Calu3 (cell line): ENCODE measurements around the gene CLIC3. TPM values are rescaled to one million over a fixed set of nuclear protein-coding genes. Genes with fewer than 3 reads are reported as not detected.
A peak's percentile ranks its signal among the peaks of the same experiment; 100 is the strongest.

Experiments used
- BruUV-seq: library from RNA; stranded (reverse); fragments of 400-500 nt; replicated peaks from 2 replicates; lab custom pipeline; 2021; lab: Mats Ljungman, UMichigan
- CTCF ChIA-PET: fragments of 300-600 bp; sonication (Branson Sonifier 250); formaldehyde crosslinking; loops from one replicate; lab custom pipeline; 2022; ENCODE audit warnings: antibody characterized with exemption; lab: Charles Lee
- DNase-seq: peaks from one replicate; pipeline ENCODE4 v3.0.0; 2022
- H3K27ac Mint-ChIP-seq: one replicate; pipeline ENCODE4 v1.8.0; 2022; ENCODE audit warnings: mixed read lengths; ENCODE audit not compliant: unreplicated experiment
- H3K27me3 Mint-ChIP-seq: one replicate; pipeline ENCODE4 v1.8.0; 2022; ENCODE audit warnings: mixed read lengths; ENCODE audit not compliant: unreplicated experiment
- H3K36me3 Mint-ChIP-seq: one replicate; pipeline ENCODE4 v1.8.0; 2022; ENCODE audit warnings: mild to moderate bottlenecking, moderate library complexity, mixed read lengths; ENCODE audit not compliant: insufficient read depth, unreplicated experiment
- H3K4me1 Mint-ChIP-seq: one replicate; pipeline ENCODE4 v1.8.0; 2022; ENCODE audit warnings: mild to moderate bottlenecking, low read depth, mixed read lengths; ENCODE audit not compliant: unreplicated experiment
- H3K4me3 Mint-ChIP-seq: one replicate; pipeline ENCODE4 v1.8.0; 2022; ENCODE audit warnings: mild to moderate bottlenecking, low read depth, moderate library complexity, mixed read lengths; ENCODE audit not compliant: unreplicated experiment
- H3K9me3 Mint-ChIP-seq: one replicate; pipeline ENCODE4 v1.8.0; 2022; ENCODE audit warnings: low read depth, mixed read lengths; ENCODE audit not compliant: unreplicated experiment
- intact Hi-C: fragments of 100-400 bp; cut with micrococcal nuclease; formaldehyde crosslinking; loops from one replicate; pipeline ENCODE4 v1.10.0; 2022; ENCODE audit not compliant: unreplicated experiment
- total RNA-seq: library from RNA; stranded (reverse); gene quantifications from 2 replicates; pipeline ENCODE4 v1.2.3, GENCODE V29; 2022
- TF ChIP-seq, protein P1 (sequence below): fragments of 200-600 bp; IDR thresholded peaks from one replicate; pipeline ENCODE4 v1.8.0; 2022; ENCODE audit warnings: antibody characterized with exemption; ENCODE audit not compliant: unreplicated experiment

Gene CLIC3
- total RNA-seq, 1 experiment from 2014 or later: 0.35 TPM

DNA sequence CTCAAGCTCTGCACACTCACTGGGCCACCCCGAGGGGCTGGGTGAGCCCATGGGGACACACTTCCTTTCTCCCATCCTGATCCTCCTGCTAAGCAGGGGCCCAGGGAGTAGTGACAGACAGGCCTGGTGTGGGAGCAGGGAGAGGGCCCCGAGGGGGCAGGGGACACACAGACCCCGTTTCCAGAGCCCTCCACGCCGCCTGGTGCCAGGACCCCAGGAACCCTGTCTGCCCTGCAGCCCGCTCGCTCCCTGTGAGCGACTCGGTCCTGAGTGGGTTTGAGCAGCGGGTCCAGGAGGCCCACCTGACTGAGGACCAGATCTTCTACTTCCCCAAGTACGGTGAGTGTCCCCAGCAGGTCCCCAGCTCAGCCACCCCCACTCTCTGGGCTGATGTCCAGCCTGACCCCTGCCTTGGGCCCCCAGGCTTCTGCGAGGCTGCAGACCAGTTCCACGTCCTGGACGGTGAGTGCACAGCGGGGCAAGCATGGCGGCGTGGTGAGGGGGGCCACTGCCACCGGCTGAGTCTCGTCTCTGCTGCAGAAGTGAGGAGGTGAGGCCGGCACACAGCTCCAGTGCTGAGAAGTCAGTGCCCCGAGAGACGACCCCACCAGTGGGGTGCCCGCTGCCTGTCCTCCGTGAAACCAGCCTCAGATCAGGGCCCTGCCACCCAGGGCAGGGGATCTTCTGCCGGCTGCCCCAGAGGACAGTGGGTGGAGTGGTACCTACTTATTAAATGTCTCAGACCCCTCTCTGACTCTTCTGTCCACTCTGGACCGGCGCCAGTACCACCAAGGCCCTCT lies 49.9 kb downstream of the CLIC3 start:
- intact Hi-C loops: no loop called here
- DNase-seq: no peak
- H3K27me3 Mint-ChIP-seq: no peaks in the 10 kb centered on the region
- H3K4me1 Mint-ChIP-seq: peaks cover 8% of the 10 kb centered on the region
- H3K9me3 Mint-ChIP-seq: no peaks in the 10 kb centered on the region
- TF ChIP-seq, protein P1, sequence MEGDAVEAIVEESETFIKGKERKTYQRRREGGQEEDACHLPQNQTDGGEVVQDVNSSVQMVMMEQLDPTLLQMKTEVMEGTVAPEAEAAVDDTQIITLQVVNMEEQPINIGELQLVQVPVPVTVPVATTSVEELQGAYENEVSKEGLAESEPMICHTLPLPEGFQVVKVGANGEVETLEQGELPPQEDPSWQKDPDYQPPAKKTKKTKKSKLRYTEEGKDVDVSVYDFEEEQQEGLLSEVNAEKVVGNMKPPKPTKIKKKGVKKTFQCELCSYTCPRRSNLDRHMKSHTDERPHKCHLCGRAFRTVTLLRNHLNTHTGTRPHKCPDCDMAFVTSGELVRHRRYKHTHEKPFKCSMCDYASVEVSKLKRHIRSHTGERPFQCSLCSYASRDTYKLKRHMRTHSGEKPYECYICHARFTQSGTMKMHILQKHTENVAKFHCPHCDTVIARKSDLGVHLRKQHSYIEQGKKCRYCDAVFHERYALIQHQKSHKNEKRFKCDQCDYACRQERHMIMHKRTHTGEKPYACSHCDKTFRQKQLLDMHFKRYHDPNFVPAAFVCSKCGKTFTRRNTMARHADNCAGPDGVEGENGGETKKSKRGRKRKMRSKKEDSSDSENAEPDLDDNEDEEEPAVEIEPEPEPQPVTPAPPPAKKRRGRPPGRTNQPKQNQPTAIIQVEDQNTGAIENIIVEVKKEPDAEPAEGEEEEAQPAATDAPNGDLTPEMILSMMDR: no peak
- H3K4me3 Mint-ChIP-seq: no peak overlapping the region
- peaks cover 63% of the 10 kb centered on the region for H3K36me3 Mint-ChIP-seq
- CTCF ChIA-PET: interaction anchor here (2.2 kb wide), 1 partner anchor 46 kb away, joined by 15 read pairs; the partner anchor contains the start of gene PAXX
- no TSS peak for BruUV-seq
- no peak overlapping the region for H3K27ac Mint-ChIP-seq

DNA sequence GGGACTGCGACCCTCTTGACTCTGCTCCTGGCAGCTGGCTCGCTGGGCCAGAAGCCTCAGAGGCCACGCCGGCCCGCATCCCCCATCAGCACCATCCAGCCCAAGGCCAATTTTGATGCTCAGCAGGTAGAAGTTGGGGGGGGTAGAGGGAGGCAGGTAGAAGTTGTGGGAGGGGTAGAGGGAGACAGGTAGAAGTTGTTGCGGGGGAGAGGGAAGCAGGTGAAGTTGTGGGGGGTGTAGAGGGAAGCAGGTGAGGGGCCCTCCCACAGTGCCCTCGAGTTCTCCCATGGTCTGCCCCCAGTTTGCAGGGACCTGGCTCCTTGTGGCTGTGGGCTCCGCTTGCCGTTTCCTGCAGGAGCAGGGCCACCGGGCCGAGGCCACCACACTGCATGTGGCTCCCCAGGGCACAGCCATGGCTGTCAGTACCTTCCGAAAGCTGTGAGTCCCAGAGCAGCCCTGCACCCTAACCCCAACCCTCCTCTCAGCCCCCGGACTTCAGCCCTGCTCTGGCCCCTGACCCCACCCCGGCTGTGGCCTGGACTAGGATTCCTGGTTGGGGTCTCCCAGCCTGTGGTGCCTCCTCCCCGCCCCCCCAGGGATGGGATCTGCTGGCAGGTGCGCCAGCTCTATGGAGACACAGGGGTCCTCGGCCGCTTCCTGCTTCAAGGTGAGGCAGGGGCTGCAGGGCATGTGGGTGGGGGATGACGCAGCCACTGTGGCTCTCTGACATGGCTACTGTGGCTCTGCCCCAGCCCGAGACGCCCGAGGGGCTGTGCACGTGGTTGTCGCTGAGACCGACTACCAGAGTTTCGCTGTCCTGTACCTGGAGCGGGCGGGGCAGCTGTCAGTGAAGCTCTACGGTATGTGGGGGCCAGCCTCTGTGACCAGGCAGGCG lies 50.8 kb downstream of the CLIC3 start:
- H3K27ac Mint-ChIP-seq: peak overlapping the region; percentile 42
- H3K36me3 Mint-ChIP-seq: peaks cover 72% of the 10 kb centered on the region
- peaks cover 8% of the 10 kb centered on the region for H3K4me1 Mint-ChIP-seq
- TF ChIP-seq, protein P1: no peak
- no peak for DNase-seq
- no TSS peak for BruUV-seq
- no peaks in the 10 kb centered on the region for H3K27me3 Mint-ChIP-seq
- CTCF ChIA-PET: no interaction called here
- intact Hi-C loops: no loop called here
- H3K9me3 Mint-ChIP-seq: no peaks in the 10 kb centered on the region
- H3K4me3 Mint-ChIP-seq: no peak overlapping the region

Other genes starting within 250 kb of the CLIC3 start
- gene LCN6, start 248.0 kb downstream of the CLIC3 start, total RNA-seq: not detected in 2 replicates
- not detected in 2 replicates for gene LCN8, start 238.3 kb downstream of the CLIC3 start, total RNA-seq
- gene LCN15, start 232.1 kb downstream of the CLIC3 start, total RNA-seq: not detected in 2 replicates
- 64.1 and 75.8 TPM in 2 replicates for gene TMEM141, start 205.2 kb downstream of the CLIC3 start, total RNA-seq
- 0.38 TPM in 1 of 2 replicates, not detected in the other for gene CCDC183, start 200.2 kb downstream of the CLIC3 start, total RNA-seq
- gene RABL6, start 188.6 kb downstream of the CLIC3 start, total RNA-seq: 68.9 and 72.4 TPM in 2 replicates
- gene AJM1, start 154.1 kb downstream of the CLIC3 start, total RNA-seq: 2.9 and 3.2 TPM in 2 replicates
- gene PHPT1, start 147.2 kb downstream of the CLIC3 start, total RNA-seq: 44.1 and 48.7 TPM in 2 replicates
- 3.1 and 3.6 TPM in 2 replicates for gene MAMDC4, start 144.2 kb downstream of the CLIC3 start, total RNA-seq
- 233 and 238 TPM in 2 replicates for gene EDF1, start 130.3 kb downstream of the CLIC3 start, total RNA-seq
- gene TRAF2, start 110.1 kb downstream of the CLIC3 start, total RNA-seq: 47.8 and 50.5 TPM in 2 replicates
- 49.9 and 50.8 TPM in 2 replicates for gene FBXW5, start 51.8 kb downstream of the CLIC3 start, total RNA-seq
- gene C8G, start 51.3 kb downstream of the CLIC3 start, total RNA-seq: 3.9 and 4.0 TPM in 2 replicates
- 3.8 and 3.9 TPM in 2 replicates for gene LCN12, start 44.3 kb downstream of the CLIC3 start, total RNA-seq
- not detected in 2 replicates for gene PTGDS, start 19.1 kb downstream of the CLIC3 start, total RNA-seq
- gene LCNL1, start 13.6 kb downstream of the CLIC3 start, total RNA-seq: 0.22 TPM in 1 of 2 replicates, not detected in the other
- gene PAXX, start 4.1 kb downstream of the CLIC3 start, total RNA-seq: 38.3 and 43.7 TPM in 2 replicates
- 47.6 and 50.7 TPM in 2 replicates for gene ABCA2, start 31.7 kb upstream of the CLIC3 start, total RNA-seq
- gene FUT7, start 35.5 kb upstream of the CLIC3 start, total RNA-seq: not detected in 2 replicates
- 65.2 and 78.6 TPM in 2 replicates for gene NPDC1, start 49.6 kb upstream of the CLIC3 start, total RNA-seq
- gene ENTPD2, start 57.5 kb upstream of the CLIC3 start, total RNA-seq: 3.8 and 5.8 TPM in 2 replicates
- 38.4 and 41.1 TPM in 2 replicates for gene SAPCD2, start 74.0 kb upstream of the CLIC3 start, total RNA-seq
- 9.1 and 10.8 TPM in 2 replicates for gene UAP1L1, start 80.9 kb upstream of the CLIC3 start, total RNA-seq
- gene MAN1B1, start 90.4 kb upstream of the CLIC3 start, total RNA-seq: 61.4 and 65.6 TPM in 2 replicates
- gene DPP7, start 118.2 kb upstream of the CLIC3 start, total RNA-seq: 51.6 and 76.8 TPM in 2 replicates
- gene GRIN1, start 142.6 kb upstream of the CLIC3 start, total RNA-seq: 0.24 and 0.54 TPM in 2 replicates
- gene LRRC26, start 173.5 kb upstream of the CLIC3 start, total RNA-seq: 0.52 and 0.98 TPM in 2 replicates
- gene TMEM210, start 175.5 kb upstream of the CLIC3 start, total RNA-seq: not detected in 2 replicates
- 49.4 and 51.4 TPM in 2 replicates for gene ANAPC2, start 192.0 kb upstream of the CLIC3 start, total RNA-seq
- 41.9 and 44.1 TPM in 2 replicates for gene SSNA1, start 192.1 kb upstream of the CLIC3 start, total RNA-seq
- 18.3 and 20.3 TPM in 2 replicates for gene TPRN, start 204.2 kb upstream of the CLIC3 start, total RNA-seq
- 25.4 and 28.8 TPM in 2 replicates for gene TMEM203, start 209.1 kb upstream of the CLIC3 start, total RNA-seq
- gene NDOR1, start 209.1 kb upstream of the CLIC3 start, total RNA-seq: 26.4 and 27.7 TPM in 2 replicates
- gene RNF208, start 225.7 kb upstream of the CLIC3 start, total RNA-seq: 10.1 and 14.2 TPM in 2 replicates
- 3.0 and 3.6 TPM in 2 replicates for gene CYSRT1, start 228.6 kb upstream of the CLIC3 start, total RNA-seq
- 1.6 and 1.7 TPM in 2 replicates for gene RNF224, start 230.9 kb upstream of the CLIC3 start, total RNA-seq
- gene SLC34A3, start 234.3 kb upstream of the CLIC3 start, total RNA-seq: 0.26 and 0.34 TPM in 2 replicates
- 360 and 383 TPM in 2 replicates for gene TUBB4B, start 244.7 kb upstream of the CLIC3 start, total RNA-seq